Stimulated activated CD4-positive, alpha-beta T cell treated with anti-CD3 and anti-CD28 coated beads, Interleukin-15, amount 100 ng/mL, for 1 hour (primary cell): ENCODE measurements around the gene ATP1A3.
A peak's percentile ranks its signal among the peaks of the same experiment; 100 is the strongest.
"Not testable (repeated sequence)": the region's sequence is repeated elsewhere in the genome, so short reads cannot be mapped to it uniquely, and the experiment has no call there.

Source experiments
- DNase-seq, 2 donors: peaks; one replicate each; pipeline ENCODE4 v3.0.0-alpha.2; 2020; ENCODE audit warnings: low read depth in 1 of 2, low spot score in 1 of 2

ATP1A3 gene

GRCh38 chr19:41993612-41994483 is at the start of gene ATP1A3:
ATP1A3 (minus strand) TSS chr19:41994230; CDS start chr19:41994076, 154 bp downstream.
- DNase-seq: peak; percentile 29 to 53

GRCh38 chr19:42042455-42043170 is 48.6 kb upstream of the ATP1A3 start:
- DNase-seq: no peak

GRCh38 chr19:42040491-42040890 is 46.5 kb upstream of the ATP1A3 start:
- not testable (repeated sequence) for DNase-seq

- no peak for DNase-seq
These were observed 46.0 kb upstream of the ATP1A3 start for GRCh38 chr19:42040031-42040430.

GRCh38 chr19:42038666-42039065 is 44.6 kb upstream of the ATP1A3 start:
- DNase-seq: no peak

GRCh38 chr19:42037649-42038048 is 43.6 kb upstream of the ATP1A3 start:
- DNase-seq: no peak

GRCh38 chr19:42034640-42035391 is 40.8 kb upstream of the ATP1A3 start:
- DNase-seq: peak; percentile 20 to 28

GRCh38 chr19:42033413-42033812 is 39.4 kb upstream of the ATP1A3 start:
- no peak for DNase-seq

- no peak for DNase-seq
These were observed 38.4 kb upstream of the ATP1A3 start for GRCh38 chr19:42032431-42032830.

GRCh38 chr19:42030645-42031440 is 36.8 kb upstream of the ATP1A3 start:
- DNase-seq: no peak

- DNase-seq: peak in 1 of 2 donors; percentile 10
These were observed 34.5 kb upstream of the ATP1A3 start for GRCh38 chr19:42028304-42029216.

- no peak for DNase-seq
These were observed 30.6 kb upstream of the ATP1A3 start for GRCh38 chr19:42024622-42025111.

GRCh38 chr19:42023943-42024260 is 29.9 kb upstream of the ATP1A3 start:
- no peak for DNase-seq

GRCh38 chr19:42023121-42023942 is 29.3 kb upstream of the ATP1A3 start:
- no peak for DNase-seq

- DNase-seq: no peak
These were observed 28.6 kb upstream of the ATP1A3 start for GRCh38 chr19:42022616-42023015.

- DNase-seq: no peak
These were observed 27.2 kb upstream of the ATP1A3 start for GRCh38 chr19:42021185-42021584.

- DNase-seq: no peak
These were observed 24.6 kb upstream of the ATP1A3 start for GRCh38 chr19:42018503-42019193.

GRCh38 chr19:42017040-42017439 is 23.0 kb upstream of the ATP1A3 start:
- no peak for DNase-seq
